GM12878 (cell line): ENCODE measurements around the gene CCDC83. TPM values are rescaled to one million over a fixed set of nuclear protein-coding genes. Genes with fewer than 3 reads are reported as not detected.

Source experiments
- ATAC-seq: fragments of 200-7000 bp; cut with Tn5 transposase; 3 replicates; pipeline ENCODE4 v1.9.1; 2020; ENCODE audit warnings: mild to moderate bottlenecking, moderate library complexity
- BruUV-seq: library from RNA; stranded (reverse); fragments of 400-500 nt; replicated peaks from 2 replicates; lab custom pipeline; 2021; lab: Mats Ljungman, UMichigan
- CTCF ChIA-PET: fragments of 300-600 bp; sonication (Branson Sonifier 250); formaldehyde crosslinking; extraction: SDS; loops from one replicate; lab custom pipeline; 2021; ENCODE audit warnings: inconsistent platforms; lab: Yijun Ruan, JAX
- POLR2A ChIA-PET: fragments of 350-600 bp; formaldehyde crosslinking; extraction: SDS; loops from one replicate; lab custom pipeline; 2021; ENCODE audit warnings: inconsistent platforms; lab: Charles Lee
- RAD21 ChIA-PET: fragments of 300-600 bp; sonication (Branson Sonifier 250); formaldehyde crosslinking; loops from one replicate; lab custom pipeline; 2023; ENCODE audit warnings: antibody characterized with exemption; ENCODE audit not compliant: unreplicated experiment; lab: Charles Lee
- SMC1A ChIA-PET: fragments of 300-600 bp; sonication (Branson Sonifier 250); formaldehyde crosslinking; loops from one replicate; lab custom pipeline; 2023; ENCODE audit not compliant: unreplicated experiment, uncharacterized antibody; lab: Charles Lee
- DNase-seq: peaks from one replicate; pipeline ENCODE4 v3.0.0-alpha.2; 2011; ENCODE audit warnings: low read depth, low spot score
- FAIRE-seq: peaks from 3 replicates; lab custom pipeline; 2011; peaks lifted over from hg19 to GRCh38; lab: Jason Lieb, UNC
- H2AFZ ChIP-seq: 2 replicates; pipeline ENCODE4 v1.6.0; 2011; ENCODE audit warnings: low read depth, low read length, control low read depth; ENCODE audit not compliant: control insufficient read depth
- H3K27ac ChIP-seq: 2 replicates; pipeline ENCODE4 v1.5.1; 2011; ENCODE audit warnings: control low read depth; ENCODE audit not compliant: control insufficient read depth, insufficient read depth
- H3K27me3 ChIP-seq, 2 experiments: replicated peaks in 1 of 2; 2 replicates each; pipeline versions ENCODE4 v1.6.0 to v1.6.1; 2011; ENCODE audit warnings: low read length in 1 of 2; ENCODE audit not compliant: control insufficient read depth in 2 of 2, insufficient read depth in 2 of 2
- H3K36me3 ChIP-seq, 2 experiments: 2 replicates each; pipeline ENCODE4 v1.5.1; 2011; ENCODE audit warnings: low read length in 1 of 2; ENCODE audit not compliant: control insufficient read depth in 2 of 2, insufficient read depth in 2 of 2
- H3K4me1 ChIP-seq: 2 replicates; pipeline ENCODE4 v1.6.1; 2011; ENCODE audit warnings: mild to moderate bottlenecking, low read length, moderate library complexity, mixed read lengths; ENCODE audit not compliant: control insufficient read depth, insufficient read depth
- H3K4me2 ChIP-seq: 2 replicates; pipeline ENCODE4 v1.6.0; 2011; ENCODE audit warnings: control low read depth; ENCODE audit not compliant: control insufficient read depth, insufficient read depth
- H3K4me3 ChIP-seq: fragments of 200-600 bp; sonication (generic); 2 replicates; pipeline ENCODE4 v1.5.1; 2016
- H3K79me2 ChIP-seq: 2 replicates; pipeline ENCODE4 v1.6.0; 2011; ENCODE audit warnings: low read length; ENCODE audit not compliant: control insufficient read depth, insufficient read depth
- H3K9ac ChIP-seq: 2 replicates; pipeline ENCODE4 v1.8.0; 2011; ENCODE audit warnings: low read length, control low read depth, mixed read lengths; ENCODE audit not compliant: control insufficient read depth, insufficient read depth
- H3K9me3 ChIP-seq: replicated peaks from 3 replicates; pipeline ENCODE4 v1.5.1; 2011; ENCODE audit warnings: mild to moderate bottlenecking, low read length; ENCODE audit not compliant: control insufficient read depth, insufficient read depth
- H4K20me1 ChIP-seq: 2 replicates; pipeline ENCODE4 v1.6.0; 2011; ENCODE audit not compliant: control insufficient read depth, insufficient read depth
- CUX1 ChIP-seq: IDR thresholded peaks from 2 replicates; pipeline ENCODE4 v1.6.1; 2012; ENCODE audit warnings: improper control_type of control experiment, low read depth, low read length; ENCODE audit not compliant: insufficient replicate concordance
- EZH2 ChIP-seq: IDR thresholded peaks from 2 replicates; pipeline ENCODE4 v1.6.1; 2012; ENCODE audit warnings: low read depth, mild to moderate bottlenecking, control low read depth, inconsistent platforms, low read length, borderline replicate concordance; ENCODE audit not compliant: control insufficient read depth
- FOXK2 ChIP-seq: fragments of 450-650 bp; IDR thresholded peaks from 2 replicates; pipeline ENCODE4 v1.6.1; 2017; ENCODE audit warnings: mild to moderate bottlenecking, moderate library complexity
- HCFC1 ChIP-seq: fragments of 150-350 bp; IDR thresholded peaks from 2 replicates; pipeline ENCODE4 v1.6.1; 2014; ENCODE audit warnings: low read length
- HDAC2 ChIP-seq: fragments of 200-600 bp; sonication (generic); IDR thresholded peaks from 2 replicates; pipeline ENCODE4 v1.6.1; 2017
- HSF1 ChIP-seq: fragments of 150-350 bp; IDR thresholded peaks from 2 replicates; pipeline ENCODE4 v1.6.1; 2014; ENCODE audit warnings: mild to moderate bottlenecking, low read depth, low read length
- PAX5 ChIP-seq: IDR thresholded peaks from 2 replicates; pipeline ENCODE4 v1.6.1; 2011; ENCODE audit warnings: low read depth, low read length, borderline replicate concordance
- RAD21 ChIP-seq: IDR thresholded peaks from 2 replicates; pipeline ENCODE4 v1.6.1; 2011; ENCODE audit warnings: mild to moderate bottlenecking, low read depth, low read length, moderate library complexity; ENCODE audit not compliant: insufficient read depth
- SPI1 ChIP-seq: IDR thresholded peaks from 2 replicates; pipeline ENCODE4 v1.6.1; 2011; ENCODE audit warnings: low read depth, mild to moderate bottlenecking, low read length, moderate library complexity, borderline replicate concordance; ENCODE audit not compliant: insufficient read depth
- ZBTB40 ChIP-seq: fragments of 450-650 bp; IDR thresholded peaks from 2 replicates; pipeline ENCODE4 v1.6.1; 2016; ENCODE audit warnings: mild to moderate bottlenecking, moderate library complexity, borderline replicate concordance
- ZZZ3 ChIP-seq: IDR thresholded peaks from 2 replicates; pipeline ENCODE4 v1.6.1; 2011; ENCODE audit warnings: low read depth; ENCODE audit not compliant: control insufficient read depth, insufficient read length
- WGBS: methylation state at CpG from one replicate; pipeline ENCODE4 v1.1.6; 2016; ENCODE audit warnings: low lambda C conversion rate; ENCODE audit not compliant: insufficient replicate concordance, insufficient coverage; ENCODE audit errors: missing lambda C conversion rate; 5-methylcytosine and 5-hydroxymethylcytosine counted together
- in situ Hi-C: fragments of 300-500 bp; cut with MboI; formaldehyde crosslinking; loops from 9 replicates; pipeline ENCODE4 v1.14.3; 2018; ENCODE audit warnings: mixed read lengths
- intact Hi-C: fragments of 100-400 bp; cut with micrococcal nuclease; formaldehyde crosslinking; loops from one replicate; pipeline ENCODE4 v1.14.2; 2022; ENCODE audit not compliant: unreplicated experiment
- polyA plus RNA-seq, 11 experiments: library from polyadenylated mRNA; depleted of rRNA in 4 of 11; unstranded in 6 of 11; stranded (reverse) in 5 of 11; fragments of >200 nt; fragmentation: Nextera tagmentation in 4 of 11; fragmentation: Illumina TruSeq in 1 of 11; extraction: Ambion mirVana in 4 of 11; extraction: Trizol in 1 of 11; gene quantifications; 1 replicate in 1 of 11; 2 replicates in 10 of 11; pipeline versions ENCODE4 v1.2.1 to v1.2.3, GENCODE V29; 2011 to 2016; ENCODE audit warnings: inconsistent platforms in 2 of 11, missing spikeins in 2 of 11, low read depth in 1 of 11
- total RNA-seq, 4 experiments: library from RNA; depleted of rRNA in 3 of 4; stranded (reverse); fragments of >200 nt in 3 of 4; fragmentation: Illumina TruSeq in 1 of 4; extraction: Trizol in 1 of 4; gene quantifications; 2 replicates each; pipeline versions ENCODE4 v1.2.1 to v1.2.3, GENCODE V29; 2013 to 2021

The CCDC83 gene
- total and polyA plus RNA-seq, 10 of the 15 experiments (the other 5 are each of a cell fraction or from before 2014, with no cell fraction given): not detected

GRCh38 chr11:85941380-85941973 lies 86.3 kb downstream of the CCDC83 start:
- H3K27ac ChIP-seq: no peak overlapping the region
- no peak for DNase-seq
- WGBS: 75% methylated on average over 6 of the region's 6 CpGs
- H3K36me3 ChIP-seq: no peaks in the 10 kb centered on the region; a peak in 1 of 4 replicates
- in situ Hi-C loops: no loop called here
- SMC1A ChIA-PET: interaction anchor here (0.7 to 1.0 kb wide), 2 partner anchors 351 to 766 kb away, joined by 3 to 4 read pairs; no protein-coding TSS in a partner anchor
- H3K4me3 ChIP-seq: no peak overlapping the region
- RAD21 ChIA-PET: no interaction called here
- H3K79me2 ChIP-seq: no peaks in the 10 kb centered on the region
- peaks cover 7% of the 10 kb centered on the region; the same call in 2 of the 3 replicates for H3K9me3 ChIP-seq
- no peak overlapping the region for H3K9ac ChIP-seq
- ATAC-seq: peak; percentile 77
- no TSS peak for BruUV-seq
- no peaks in the 10 kb centered on the region for H3K4me1 ChIP-seq
- no peak overlapping the region for H3K4me2 ChIP-seq
- H3K27me3 ChIP-seq: no peaks in the 10 kb centered on the region
- intact Hi-C loops: loop anchor here (5.0 to 10.0 kb wide), 3 partner anchors 347 to 476 kb away; no protein-coding TSS in a partner anchor
- POLR2A ChIA-PET: no interaction called here
- H2AFZ ChIP-seq: no peak overlapping the region
- CTCF ChIA-PET: interaction anchor here (1.2 kb wide), 1 partner anchor 351 kb away, joined by 5 read pairs; no protein-coding TSS in a partner anchor
- H4K20me1 ChIP-seq: no peaks in the 10 kb centered on the region
- FAIRE-seq: no peak
- TF ChIP-seq SPI1 (no peak), HDAC2 (no peak), HSF1 (no peak), RAD21 (peak; percentile 72), EZH2 (no peak), ZBTB40 (no peak), PAX5 (no peak), ZZZ3 (no peak), HCFC1 (no peak), FOXK2 (no peak), CUX1 (no peak)
